ENCODE measurements around the gene PTPRH.
A peak's percentile ranks its signal among the peaks of the same experiment; 100 is the strongest.

The PTPRH gene

DNA sequence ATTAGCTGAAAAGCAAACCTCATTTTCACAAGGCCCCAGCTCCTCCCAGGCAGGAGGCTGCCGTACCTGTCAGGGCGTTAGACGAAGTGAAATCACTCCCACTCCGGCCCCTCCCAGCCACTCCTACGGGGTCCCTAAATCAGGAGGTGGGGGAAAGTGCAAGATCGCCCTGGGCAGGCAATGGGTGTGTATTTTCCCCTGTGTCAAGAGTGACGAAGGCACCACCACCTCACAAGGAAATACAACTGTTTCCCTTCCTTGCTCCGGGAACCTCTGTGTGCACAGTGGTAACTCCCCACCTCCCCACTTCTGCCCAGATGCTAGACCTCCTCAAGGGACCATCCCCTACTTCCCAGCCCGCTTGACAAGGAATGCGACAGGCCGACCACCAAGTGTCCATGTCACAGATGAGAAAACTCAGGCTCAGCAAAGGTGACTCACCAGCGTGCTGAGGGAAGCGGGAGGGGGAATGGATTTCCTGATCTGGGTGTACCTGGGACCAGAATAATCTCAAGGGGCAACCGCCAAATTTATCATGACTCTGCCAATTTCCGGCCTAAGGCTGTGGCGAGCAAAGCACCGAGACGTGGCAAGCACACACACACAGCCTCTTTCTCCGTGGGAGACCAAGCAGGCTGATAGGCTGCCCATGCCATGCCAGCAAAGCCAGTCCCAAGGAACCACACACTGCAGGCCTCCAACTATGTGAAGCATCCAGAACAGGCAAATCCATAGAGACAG is 42.2 kb upstream of the PTPRH start:
- peak overlapping the region; percentile 48 for H3K9ac ChIP-seq (ENCODE audit: low read length)
- TF ChIP-seq, protein P1, sequence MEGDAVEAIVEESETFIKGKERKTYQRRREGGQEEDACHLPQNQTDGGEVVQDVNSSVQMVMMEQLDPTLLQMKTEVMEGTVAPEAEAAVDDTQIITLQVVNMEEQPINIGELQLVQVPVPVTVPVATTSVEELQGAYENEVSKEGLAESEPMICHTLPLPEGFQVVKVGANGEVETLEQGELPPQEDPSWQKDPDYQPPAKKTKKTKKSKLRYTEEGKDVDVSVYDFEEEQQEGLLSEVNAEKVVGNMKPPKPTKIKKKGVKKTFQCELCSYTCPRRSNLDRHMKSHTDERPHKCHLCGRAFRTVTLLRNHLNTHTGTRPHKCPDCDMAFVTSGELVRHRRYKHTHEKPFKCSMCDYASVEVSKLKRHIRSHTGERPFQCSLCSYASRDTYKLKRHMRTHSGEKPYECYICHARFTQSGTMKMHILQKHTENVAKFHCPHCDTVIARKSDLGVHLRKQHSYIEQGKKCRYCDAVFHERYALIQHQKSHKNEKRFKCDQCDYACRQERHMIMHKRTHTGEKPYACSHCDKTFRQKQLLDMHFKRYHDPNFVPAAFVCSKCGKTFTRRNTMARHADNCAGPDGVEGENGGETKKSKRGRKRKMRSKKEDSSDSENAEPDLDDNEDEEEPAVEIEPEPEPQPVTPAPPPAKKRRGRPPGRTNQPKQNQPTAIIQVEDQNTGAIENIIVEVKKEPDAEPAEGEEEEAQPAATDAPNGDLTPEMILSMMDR (IDR thresholded peaks at IDR 0.05; ENCODE audit: low read length): no peak
- TF ChIP-seq EZH2 (IDR thresholded peaks at IDR 0.05; ENCODE audit: borderline replicate concordance, low read length): no peak
- no peaks in the 10 kb centered on the region for H3K27me3 ChIP-seq (ENCODE audit: insufficient read depth, low read length)
- H3K9me3 ChIP-seq (ENCODE audit: low read length): no peaks in the 10 kb centered on the region
- peaks cover 73% of the 10 kb centered on the region for H3K36me3 ChIP-seq (ENCODE audit: insufficient read depth, low read length)
- H3K4me3 ChIP-seq (ENCODE audit: low read depth, low read length, poor library complexity, severe bottlenecking): peak overlapping the region; percentile 94
- no peaks in the 10 kb centered on the region for H4K20me1 ChIP-seq (ENCODE audit: insufficient read depth, low read length)
- peaks cover 66% of the 10 kb centered on the region for H3K4me1 ChIP-seq (ENCODE audit: insufficient read depth, low read length, severe bottlenecking)
- peak overlapping the region; percentile 100 for H3K27ac ChIP-seq (ENCODE audit: low read depth, low read length, poor library complexity, severe bottlenecking)
- peaks cover 7% of the 10 kb centered on the region; the same call in 1 of the 2 replicates for H3F3A ChIP-seq (ENCODE audit: insufficient read depth, low read length)
- peaks cover 83% of the 10 kb centered on the region for H3K79me2 ChIP-seq (ENCODE audit: insufficient read depth, low read length)
- no peaks in the 10 kb centered on the region for H3K9me2 ChIP-seq (ENCODE audit: low read depth, low read length)
- H2AFZ ChIP-seq (ENCODE audit: low read length): no peak overlapping the region
- peak overlapping the region; percentile 96 for H3K4me2 ChIP-seq (ENCODE audit: low read length)

- H2AFZ ChIP-seq (ENCODE audit: low read length): no peak overlapping the region
- no peak overlapping the region for H3K27ac ChIP-seq (ENCODE audit: low read depth, low read length, poor library complexity, severe bottlenecking)
- H4K20me1 ChIP-seq (ENCODE audit: insufficient read depth, low read length): no peaks in the 10 kb centered on the region
- no peak overlapping the region for H3K9ac ChIP-seq (ENCODE audit: low read length)
- H3K9me2 ChIP-seq (ENCODE audit: low read depth, low read length): no peaks in the 10 kb centered on the region
- H3K4me2 ChIP-seq (ENCODE audit: low read length): no peak overlapping the region; the same call in 1 of the 2 replicates
- peaks cover 75% of the 10 kb centered on the region for H3K36me3 ChIP-seq (ENCODE audit: insufficient read depth, low read length)
- no peaks in the 10 kb centered on the region for H3K27me3 ChIP-seq (ENCODE audit: insufficient read depth, low read length)
- peaks cover 55% of the 10 kb centered on the region for H3K4me1 ChIP-seq (ENCODE audit: insufficient read depth, low read length, severe bottlenecking)
- no peak for TF ChIP-seq EZH2 (IDR thresholded peaks at IDR 0.05; ENCODE audit: borderline replicate concordance, low read length)
- TF ChIP-seq, protein P1 (IDR thresholded peaks at IDR 0.05; ENCODE audit: low read length): no peak
- peaks cover 73% of the 10 kb centered on the region for H3K79me2 ChIP-seq (ENCODE audit: insufficient read depth, low read length)
- H3F3A ChIP-seq (ENCODE audit: insufficient read depth, low read length): peaks cover 7% of the 10 kb centered on the region; the same call in 1 of the 2 replicates
- no peaks in the 10 kb centered on the region for H3K9me3 ChIP-seq (ENCODE audit: low read length)
- H3K4me3 ChIP-seq (ENCODE audit: low read depth, low read length, poor library complexity, severe bottlenecking): no peak overlapping the region
These were observed 41.1 kb upstream of the PTPRH start for GRCh38 chr19:55250262-55251036.

- H3K9ac ChIP-seq (ENCODE audit: low read length): no peak overlapping the region
- H3K4me3 ChIP-seq (ENCODE audit: low read depth, low read length, poor library complexity, severe bottlenecking): no peak overlapping the region
- no peak overlapping the region; the same call in 1 of the 2 replicates for H3K4me2 ChIP-seq (ENCODE audit: low read length)
- H3K4me1 ChIP-seq (ENCODE audit: insufficient read depth, low read length, severe bottlenecking): peaks cover 49% of the 10 kb centered on the region
- peaks cover 4% of the 10 kb centered on the region; the same call in 1 of the 2 replicates for H3F3A ChIP-seq (ENCODE audit: insufficient read depth, low read length)
- no peak overlapping the region for H2AFZ ChIP-seq (ENCODE audit: low read length)
- H3K79me2 ChIP-seq (ENCODE audit: insufficient read depth, low read length): peaks cover 67% of the 10 kb centered on the region
- no peak overlapping the region for H3K27ac ChIP-seq (ENCODE audit: low read depth, low read length, poor library complexity, severe bottlenecking)
- H3K9me3 ChIP-seq (ENCODE audit: low read length): no peaks in the 10 kb centered on the region
- TF ChIP-seq EZH2 (IDR thresholded peaks at IDR 0.05; ENCODE audit: borderline replicate concordance, low read length): no peak
- TF ChIP-seq, protein P1 (IDR thresholded peaks at IDR 0.05; ENCODE audit: low read length): no peak
- H3K27me3 ChIP-seq (ENCODE audit: insufficient read depth, low read length): no peaks in the 10 kb centered on the region
- no peaks in the 10 kb centered on the region for H3K9me2 ChIP-seq (ENCODE audit: low read depth, low read length)
- H4K20me1 ChIP-seq (ENCODE audit: insufficient read depth, low read length): no peaks in the 10 kb centered on the region
- peaks cover 81% of the 10 kb centered on the region for H3K36me3 ChIP-seq (ENCODE audit: insufficient read depth, low read length)
These were observed 40.5 kb upstream of the PTPRH start for GRCh38 chr19:55249841-55250240.

All from OCI-LY1 (cell line).